ENCODE measurements around the gene NUP210.

NUP210 gene

DNA sequence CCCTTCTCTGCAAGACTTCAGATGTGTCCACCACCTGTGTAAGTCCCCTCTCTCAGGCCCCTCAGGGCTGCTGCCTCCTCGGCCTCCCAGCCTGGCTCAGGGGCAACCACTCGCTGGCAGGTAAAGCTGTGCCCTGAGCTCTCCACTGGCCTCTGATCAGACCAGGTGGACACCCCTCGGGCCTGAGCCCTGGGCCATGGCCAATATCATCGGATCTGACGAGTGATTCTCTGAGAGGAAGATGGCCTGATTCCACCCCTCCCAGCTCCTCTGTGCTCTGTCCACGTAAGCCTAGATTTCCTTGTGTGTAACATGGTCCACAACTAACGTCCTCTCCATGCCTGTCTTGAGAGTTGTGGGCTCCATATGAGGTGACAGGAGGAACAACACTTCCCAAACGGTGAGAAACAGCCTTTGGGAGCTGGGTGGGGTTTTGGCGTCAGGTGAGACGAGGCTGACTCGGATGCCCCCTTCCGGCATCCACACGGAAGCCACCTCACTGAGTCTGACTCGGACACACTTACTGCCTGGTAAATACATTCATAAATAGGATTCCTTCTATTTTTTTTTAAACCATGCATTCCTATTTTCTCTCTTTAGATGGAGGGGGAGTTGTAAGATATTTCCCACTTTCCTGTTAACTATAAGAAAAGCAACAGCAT lies 86.8 kb downstream of the NUP210 start:
- Histone ChIP-seq H3K4me3 (no peak overlapping the region), H4K20me1 (peaks cover 0 to 52% (median 1%) of the 10 kb centered on the region in 11 experiments; a peak in 8 of 22 replicates), H3K36me3 (peaks cover 17 to 100% (median 86%) of the 10 kb centered on the region in 11 experiments; a peak in 21 of 22 replicates), H3K9me3 (replicated peaks in 1 of 11) (no peaks in the 10 kb centered on the region), H3K9ac (peak overlapping the region in 8 of 11 experiments; percentile 2 to 69 (median 40); a peak in 12 of 22 replicates), H3K4me1 (peaks cover 15 to 100% (median 89%) of the 10 kb centered on the region in 10 experiments), H3K4me2 (peak overlapping the region in 10 of 11 experiments; percentile 3 to 86 (median 78); a peak in 20 of 22 replicates), H3K27me3 (no peaks in the 10 kb centered on the region), H3K27ac (peak overlapping the region in 8 of 11 experiments; percentile 9 to 80 (median 56); a peak in 13 of 22 replicates)
- TF ChIP-seq Cebpa-rat (IDR thresholded peaks at IDR 0.05) = no peak

GRCh38 chr3:13332740-13333139 lies 87.4 kb downstream of the NUP210 start:
- peak overlapping the region; percentile 3 to 86 (median 75); a peak in 21 of 22 replicates for H3K4me2 ChIP-seq
- H4K20me1 ChIP-seq = peaks cover 0 to 53% (median 0%) of the 10 kb centered on the region in 11 experiments; a peak in 9 of 22 replicates
- H3K27me3 ChIP-seq = no peaks in the 10 kb centered on the region
- H3K4me1 ChIP-seq = peaks cover 15 to 100% (median 89%) of the 10 kb centered on the region in 10 experiments; a peak in 19 of 20 replicates
- no peak for TF ChIP-seq Cebpa-rat (IDR thresholded peaks at IDR 0.05)
- no peaks in the 10 kb centered on the region for H3K9me3 ChIP-seq (replicated peaks in 1 of 11)
- 0 out of 20 replicates have a peak overlapping the region, but pooled peaks of 2 of the 10 experiments have one; percentile 1 to 16 for H3K4me3 ChIP-seq
- H3K36me3 ChIP-seq = peaks cover 23 to 100% (median 86%) of the 10 kb centered on the region in 11 experiments; a peak in 21 of 22 replicates
- H3K27ac ChIP-seq = peak overlapping the region in 8 of 11 experiments; percentile 9 to 80 (median 56); a peak in 14 of 22 replicates
- peak overlapping the region in 8 of 11 experiments; percentile 15 to 69 (median 52); a peak in 13 of 22 replicates for H3K9ac ChIP-seq

- H3K27ac ChIP-seq = peak overlapping the region in 8 of 11 experiments; percentile 9 to 80 (median 56); a peak in 13 of 22 replicates
- no peak for TF ChIP-seq Cebpa-rat (IDR thresholded peaks at IDR 0.05)
- peak overlapping the region in 1 of 10 experiments; percentile 16; a peak in 1 of 20 replicates for H3K4me3 ChIP-seq
- peaks cover 28 to 100% (median 86%) of the 10 kb centered on the region in 11 experiments; a peak in 21 of 22 replicates for H3K36me3 ChIP-seq
- peaks cover 0 to 55% (median 0%) of the 10 kb centered on the region in 11 experiments; a peak in 10 of 22 replicates for H4K20me1 ChIP-seq
- peak overlapping the region; percentile 3 to 86 (median 75); a peak in 19 of 22 replicates for H3K4me2 ChIP-seq
- H3K9ac ChIP-seq = peak overlapping the region in 8 of 11 experiments; percentile 15 to 69 (median 52); a peak in 13 of 22 replicates
- H3K9me3 ChIP-seq (replicated peaks in 1 of 11) = no peaks in the 10 kb centered on the region
- no peaks in the 10 kb centered on the region for H3K27me3 ChIP-seq
- peaks cover 15 to 99% (median 85%) of the 10 kb centered on the region in 10 experiments; a peak in 19 of 20 replicates for H3K4me1 ChIP-seq
These were observed 88.0 kb downstream of the NUP210 start for GRCh38 chr3:13332158-13332557.

- Histone ChIP-seq H3K36me3 (peaks cover 45 to 100% (median 87%) of the 10 kb centered on the region in 11 experiments), H3K9ac (no peak overlapping the region), H3K27ac (peak overlapping the region in 1 of 11 experiments; percentile 26; a peak in 1 of 22 replicates), H3K4me3 (no peak overlapping the region), H4K20me1 (peaks cover 0 to 54% (median 0%) of the 10 kb centered on the region in 11 experiments; a peak in 9 of 22 replicates), H3K27me3 (no peaks in the 10 kb centered on the region), H3K9me3 (replicated peaks in 1 of 11) (no peaks in the 10 kb centered on the region), H3K4me2 (peak overlapping the region in 1 of 11 experiments; percentile 51; a peak in 2 of 22 replicates), H3K4me1 (peaks cover 15 to 82% (median 61%) of the 10 kb centered on the region in 10 experiments; a peak in 19 of 20 replicates)
- no peak for TF ChIP-seq Cebpa-rat (IDR thresholded peaks at IDR 0.05)
These were observed 90.4 kb downstream of the NUP210 start for GRCh38 chr3:13329746-13330145.

DNA sequence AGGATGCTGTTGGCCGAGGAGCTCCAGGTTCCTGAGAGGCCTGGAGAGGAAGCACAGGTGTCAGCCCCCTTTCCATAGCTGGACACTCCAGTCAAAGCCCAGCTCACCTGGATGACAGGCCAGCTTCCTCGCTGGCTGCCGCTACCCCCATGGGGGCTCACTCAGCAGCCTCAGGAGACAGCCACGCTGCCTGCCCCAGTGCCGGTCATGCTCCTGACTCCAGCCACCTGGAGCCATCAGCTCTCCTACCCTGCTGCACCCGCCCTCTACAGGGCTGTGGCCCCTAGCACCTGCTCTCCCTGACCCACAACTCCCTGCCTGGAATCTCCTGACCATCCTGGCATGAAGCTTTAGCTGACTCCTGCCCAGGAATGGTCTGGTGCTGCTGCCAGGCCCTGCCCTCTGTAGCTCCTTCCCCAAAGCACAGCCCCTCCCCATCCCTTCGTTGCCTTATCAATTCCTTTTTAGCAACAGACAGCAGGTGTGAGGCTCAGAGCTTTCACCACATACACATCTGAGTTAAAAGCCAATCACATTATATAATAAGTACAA lies 94.2 kb downstream of the NUP210 start:
- Histone ChIP-seq H4K20me1 (peaks cover 0 to 65% (median 0%) of the 10 kb centered on the region in 11 experiments; a peak in 10 of 22 replicates), H3K36me3 (peaks cover 79 to 100% (median 100%) of the 10 kb centered on the region in 11 experiments), H3K4me2 (peak overlapping the region in 1 of 11 experiments; percentile 7; a peak in 1 of 22 replicates), H3K4me1 (peaks cover 0 to 44% (median 24%) of the 10 kb centered on the region in 10 experiments; a peak in 13 of 20 replicates), H3K9me3 (replicated peaks in 1 of 11) (no peaks in the 10 kb centered on the region), H3K27me3 (no peaks in the 10 kb centered on the region), H3K9ac (0 out of 22 replicates have a peak overlapping the region, but pooled peaks of 1 of the 11 experiments have one; percentile 4), H3K4me3 (no peak overlapping the region), H3K27ac (peak overlapping the region in 2 of 11 experiments; percentile 11 to 27; a peak in 2 of 22 replicates)
- no peak for TF ChIP-seq Cebpa-rat (IDR thresholded peaks at IDR 0.05)

DNA sequence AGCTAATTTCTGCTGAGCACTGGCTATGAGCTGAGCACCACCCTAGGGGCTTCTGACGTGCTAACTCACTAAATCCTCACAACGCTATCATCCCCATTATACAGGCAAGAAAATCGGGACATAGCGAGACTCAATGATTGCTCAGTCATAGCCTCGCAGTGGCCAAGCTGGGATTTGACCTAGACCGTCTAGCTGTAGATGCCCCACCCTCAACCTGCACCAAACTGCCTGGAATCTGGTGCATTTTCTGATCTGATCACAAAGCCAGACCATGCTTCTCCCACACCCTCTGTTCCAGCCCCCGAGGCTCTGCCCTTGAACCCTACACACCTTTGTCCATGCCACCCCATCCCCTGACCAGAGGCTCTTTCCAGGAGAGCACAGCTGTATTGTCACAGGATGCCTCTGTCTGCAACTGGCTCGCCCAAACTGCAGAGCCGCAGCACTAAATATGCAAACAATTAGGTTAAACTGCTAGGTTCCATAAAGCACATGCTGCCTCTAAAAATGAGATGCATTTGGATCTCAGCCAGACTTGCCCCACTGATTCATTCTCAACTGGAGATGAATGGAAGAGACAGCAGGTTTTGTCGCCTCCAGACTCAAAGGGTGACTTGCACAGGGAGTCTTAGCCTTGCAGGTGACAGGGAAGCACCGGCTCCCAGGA lies 95.2 kb downstream of the NUP210 start:
- H3K27ac ChIP-seq = no peak overlapping the region
- H3K9ac ChIP-seq = no peak overlapping the region
- no peak overlapping the region for H3K4me2 ChIP-seq
- H4K20me1 ChIP-seq = peaks cover 0 to 74% (median 0%) of the 10 kb centered on the region in 11 experiments; a peak in 10 of 22 replicates
- H3K9me3 ChIP-seq (replicated peaks in 1 of 11) = no peaks in the 10 kb centered on the region
- no peak for TF ChIP-seq Cebpa-rat (IDR thresholded peaks at IDR 0.05)
- H3K36me3 ChIP-seq = peaks cover 83 to 100% (median 100%) of the 10 kb centered on the region in 11 experiments
- H3K27me3 ChIP-seq = no peaks in the 10 kb centered on the region
- no peak overlapping the region for H3K4me3 ChIP-seq
- H3K4me1 ChIP-seq = peaks cover 0 to 34% (median 16%) of the 10 kb centered on the region in 10 experiments; a peak in 13 of 20 replicates

DNA sequence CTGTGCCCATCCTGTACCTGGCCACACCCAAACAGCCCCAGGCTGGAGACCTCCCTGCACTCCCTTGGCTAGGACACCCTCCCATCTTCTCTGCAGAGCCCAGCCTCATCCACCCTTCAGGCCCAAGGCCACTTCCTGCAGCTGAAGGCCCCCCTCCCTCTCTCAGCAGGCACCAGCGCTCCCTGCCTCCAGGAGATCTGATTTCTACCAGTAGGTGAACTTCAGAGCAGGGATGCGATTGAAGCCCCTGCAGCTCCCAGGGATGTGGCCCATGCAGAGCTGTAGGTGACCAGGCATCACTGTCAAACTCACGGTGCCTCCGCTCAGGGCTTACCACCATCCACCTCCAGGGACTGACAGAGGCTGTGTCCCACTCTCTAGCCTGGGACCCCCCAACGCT lies 96.3 kb downstream of the NUP210 start:
- H3K4me2 ChIP-seq = no peak overlapping the region
- H3K9me3 ChIP-seq (replicated peaks in 1 of 11) = no peaks in the 10 kb centered on the region
- peaks cover 0 to 23% (median 12%) of the 10 kb centered on the region in 10 experiments; a peak in 13 of 20 replicates for H3K4me1 ChIP-seq
- H3K27ac ChIP-seq = no peak overlapping the region
- peaks cover 0 to 85% (median 0%) of the 10 kb centered on the region in 11 experiments; a peak in 9 of 22 replicates for H4K20me1 ChIP-seq
- no peak overlapping the region for H3K9ac ChIP-seq
- H3K36me3 ChIP-seq = peaks cover 90 to 100% (median 100%) of the 10 kb centered on the region in 11 experiments
- H3K27me3 ChIP-seq = no peaks in the 10 kb centered on the region
- TF ChIP-seq Cebpa-rat (IDR thresholded peaks at IDR 0.05) = no peak
- H3K4me3 ChIP-seq = no peak overlapping the region

DNA sequence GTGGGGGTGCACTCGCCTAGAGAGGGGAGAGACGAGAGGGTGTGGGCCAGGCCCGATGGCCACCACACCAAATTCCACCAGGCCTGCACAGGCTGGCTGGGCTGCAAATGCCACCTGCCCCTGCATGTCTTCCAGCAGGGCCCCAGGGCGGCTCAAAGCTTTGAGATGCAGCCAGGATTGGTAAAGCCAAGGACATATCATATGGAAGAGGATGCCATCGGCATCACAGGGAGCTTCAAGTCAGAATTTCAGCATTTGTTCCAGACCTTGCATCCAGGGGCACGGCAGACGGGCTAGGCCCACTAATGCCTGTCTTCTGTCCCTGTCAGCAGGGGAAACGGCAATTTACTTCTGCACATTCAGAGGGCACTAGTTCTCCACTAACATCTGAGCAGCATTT lies 97.8 kb downstream of the NUP210 start:
- no peak for TF ChIP-seq Cebpa-rat (IDR thresholded peaks at IDR 0.05)
- Histone ChIP-seq H3K36me3 (peaks cover 91 to 100% (median 100%) of the 10 kb centered on the region in 11 experiments), H3K27ac (no peak overlapping the region), H3K4me3 (no peak overlapping the region), H4K20me1 (peaks cover 0 to 85% (median 0%) of the 10 kb centered on the region in 11 experiments; a peak in 8 of 22 replicates), H3K27me3 (no peaks in the 10 kb centered on the region), H3K9ac (no peak overlapping the region), H3K4me1 (peaks cover 0 to 8% (median 0%) of the 10 kb centered on the region in 10 experiments; a peak in 3 of 20 replicates), H3K9me3 (replicated peaks in 1 of 11) (no peaks in the 10 kb centered on the region), H3K4me2 (no peak overlapping the region)

All from BLaER1 treated with 17β-estradiol and CSF1 and Interleukin-3, amounts not matched to agents 10 nM and 100 nM (cell line).